Embryonic facial prominence (tissue), 1 donor: ENCODE results near the gene IFNA4.
"Not testable (repeated sequence)": the region's sequence is repeated elsewhere in the genome, so short reads cannot be mapped to it uniquely, and the experiment has no call there.

Source experiments
- DNase-seq: peaks from one replicate; pipeline ENCODE4 v3.0.0-alpha.2; 2016; ENCODE audit errors: extremely low spot score

The IFNA4 gene

GRCh38 chr9:21187487-21187886 is at the start of gene IFNA4:
IFNA4 (minus strand) TSS chr9:21187587; CDS start chr9:21187531, 56 bp downstream.
- not testable (repeated sequence) for DNase-seq

- DNase-seq, result not testable (repeated sequence)
Observed at GRCh38 chr9:21236360-21236714, 49.0 kb upstream of the IFNA4 start.

GRCh38 chr9:21235468-21236359 is 48.3 kb upstream of the IFNA4 start:
- not testable (repeated sequence) for DNase-seq

GRCh38 chr9:21234153-21234687 is 46.8 kb upstream of the IFNA4 start:
- no peak for DNase-seq

GRCh38 chr9:21233258-21233657 is 45.9 kb upstream of the IFNA4 start:
- DNase-seq, result no peak

- DNase-seq, result no peak
Observed at GRCh38 chr9:21228122-21228521, 40.7 kb upstream of the IFNA4 start, which contains the start of gene IFNA17. IFNA17 (minus strand) TSS chr9:21228222; CDS start chr9:21228173, 49 bp downstream.

GRCh38 chr9:21217211-21217610 is 29.8 kb upstream of the IFNA4 start, which contains the start of gene IFNA16:
IFNA16 (minus strand) TSS chr9:21217311; CDS start chr9:21217305, 6 bp downstream.
- DNase-seq, result not testable (repeated sequence)

- DNase-seq, result not testable (repeated sequence)
Observed at GRCh38 chr9:21213411-21214326, 26.3 kb upstream of the IFNA4 start.

- not testable (repeated sequence) for DNase-seq
Observed at GRCh38 chr9:21212160-21212559, 24.8 kb upstream of the IFNA4 start.

GRCh38 chr9:21210782-21211181 is 23.4 kb upstream of the IFNA4 start:
- DNase-seq, result not testable (repeated sequence)

GRCh38 chr9:21210311-21210710 is 22.9 kb upstream of the IFNA4 start:
- DNase-seq, result no peak

- not testable (repeated sequence) for DNase-seq
Observed at GRCh38 chr9:21207043-21207442, 19.7 kb upstream of the IFNA4 start, which contains the start of gene IFNA10. IFNA10 (minus strand) TSS chr9:21207143; CDS start chr9:21207097, 46 bp downstream.

GRCh38 chr9:21205204-21205603 is 17.8 kb upstream of the IFNA4 start:
- no peak for DNase-seq

- not testable (repeated sequence) for DNase-seq
Observed at GRCh38 chr9:21202105-21202504, 14.7 kb upstream of the IFNA4 start, which contains the start of gene IFNA7. IFNA7 (minus strand) TSS chr9:21202205; CDS start chr9:21202165, 40 bp downstream.

- DNase-seq, result not testable (repeated sequence)
Observed at GRCh38 chr9:21194867-21195776, 7.7 kb upstream of the IFNA4 start.

- DNase-seq, result not testable (repeated sequence)
Observed at GRCh38 chr9:21182810-21183736, 4.3 kb downstream of the IFNA4 start.

GRCh38 chr9:21174671-21175070 is 12.7 kb downstream of the IFNA4 start:
- DNase-seq, result no peak

GRCh38 chr9:21172156-21172555 is 15.2 kb downstream of the IFNA4 start:
- DNase-seq, result no peak

- no peak for DNase-seq
Observed at GRCh38 chr9:21171351-21171750, 16.0 kb downstream of the IFNA4 start.
